ENCODE data around the gene C6orf141. TPM values are rescaled to one million over a fixed set of nuclear protein-coding genes. Genes with fewer than 3 reads are reported as not detected.

C6orf141 gene
- total RNA-seq, 1 experiment from 2014 or later, result 0.15 TPM

DNA sequence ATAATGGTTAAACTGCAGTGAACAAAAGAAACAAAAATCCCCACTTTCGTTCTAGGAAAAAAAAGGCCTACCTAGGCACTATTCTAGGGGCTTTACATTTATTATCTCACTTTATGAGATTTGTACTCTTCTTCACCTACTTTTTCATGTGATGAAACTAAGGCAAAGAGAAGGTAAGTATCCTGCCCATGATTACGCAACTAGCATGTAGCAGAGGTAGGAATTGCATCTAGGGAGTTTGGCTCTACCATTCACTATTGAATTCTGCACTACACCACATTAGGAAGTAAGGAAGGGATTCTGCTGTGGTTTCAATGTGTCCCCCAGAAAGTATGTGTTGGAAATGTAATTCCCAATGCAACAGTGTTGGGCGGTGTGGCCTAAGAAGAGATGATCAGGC lies 11.4 kb upstream of the C6orf141 start:
- Histone ChIP-seq H3K27ac (ENCODE audit: low read length) (no peak overlapping the region), H3K4me1 (ENCODE audit: control insufficient read depth, insufficient read depth, low read length) (no peaks in the 10 kb centered on the region), H3K36me3 (ENCODE audit: control insufficient read depth, insufficient read depth, low read length) (no peaks in the 10 kb centered on the region; the same call in 1 of the 2 replicates), H3K9me3 (ENCODE audit: control insufficient read depth, insufficient read depth, low read depth, low read length) (no peaks in the 10 kb centered on the region), H3K27me3 (ENCODE audit: control insufficient read depth, insufficient read depth, low read length) (no peaks in the 10 kb centered on the region), H3K4me3 (ENCODE audit: low read depth in 2 of 2, low read length in 2 of 2) (no peak overlapping the region)
- no TSS peak for BruUV-seq (replicated peaks)
- ATAC-seq (no peak), DNase-seq (ENCODE audit: low read depth, low spot score) (no peak)
- ChIA-PET CTCF (no interaction called here), POLR2A (no interaction called here)
- TF ChIP-seq TCF7L2 (IDR thresholded peaks at IDR 0.05; ENCODE audit: low read depth, low read length) (no peak), POLR2AphosphoS5 (IDR thresholded peaks at IDR 0.05; ENCODE audit: low read depth, low read length) (no peak)
- intact Hi-C loops (cut with micrococcal nuclease; ENCODE audit: unreplicated experiment), result no loop called here
- in situ Hi-C loops (cut with HindIII; ENCODE audit: low pct_unique_long_range_greater_than_20kb, low sequenced_read_pairs), result no loop called here

- no peak overlapping the region for H3K27ac ChIP-seq (ENCODE audit: low read length)
- H3K27me3 ChIP-seq (ENCODE audit: control insufficient read depth, insufficient read depth, low read length), result no peaks in the 10 kb centered on the region
- H3K4me3 ChIP-seq (ENCODE audit: low read depth in 2 of 2, low read length in 2 of 2), result no peak overlapping the region
- H3K36me3 ChIP-seq (ENCODE audit: control insufficient read depth, insufficient read depth, low read length), result no peaks in the 10 kb centered on the region
- DNase-seq (ENCODE audit: low read depth, low spot score) (no peak), ATAC-seq (no peak)
- TF ChIP-seq TCF7L2 (IDR thresholded peaks at IDR 0.05; ENCODE audit: low read depth, low read length), result no peak
- TF ChIP-seq POLR2AphosphoS5 (IDR thresholded peaks at IDR 0.05; ENCODE audit: low read depth, low read length), result no peak
- TF ChIP-seq, protein P1, sequence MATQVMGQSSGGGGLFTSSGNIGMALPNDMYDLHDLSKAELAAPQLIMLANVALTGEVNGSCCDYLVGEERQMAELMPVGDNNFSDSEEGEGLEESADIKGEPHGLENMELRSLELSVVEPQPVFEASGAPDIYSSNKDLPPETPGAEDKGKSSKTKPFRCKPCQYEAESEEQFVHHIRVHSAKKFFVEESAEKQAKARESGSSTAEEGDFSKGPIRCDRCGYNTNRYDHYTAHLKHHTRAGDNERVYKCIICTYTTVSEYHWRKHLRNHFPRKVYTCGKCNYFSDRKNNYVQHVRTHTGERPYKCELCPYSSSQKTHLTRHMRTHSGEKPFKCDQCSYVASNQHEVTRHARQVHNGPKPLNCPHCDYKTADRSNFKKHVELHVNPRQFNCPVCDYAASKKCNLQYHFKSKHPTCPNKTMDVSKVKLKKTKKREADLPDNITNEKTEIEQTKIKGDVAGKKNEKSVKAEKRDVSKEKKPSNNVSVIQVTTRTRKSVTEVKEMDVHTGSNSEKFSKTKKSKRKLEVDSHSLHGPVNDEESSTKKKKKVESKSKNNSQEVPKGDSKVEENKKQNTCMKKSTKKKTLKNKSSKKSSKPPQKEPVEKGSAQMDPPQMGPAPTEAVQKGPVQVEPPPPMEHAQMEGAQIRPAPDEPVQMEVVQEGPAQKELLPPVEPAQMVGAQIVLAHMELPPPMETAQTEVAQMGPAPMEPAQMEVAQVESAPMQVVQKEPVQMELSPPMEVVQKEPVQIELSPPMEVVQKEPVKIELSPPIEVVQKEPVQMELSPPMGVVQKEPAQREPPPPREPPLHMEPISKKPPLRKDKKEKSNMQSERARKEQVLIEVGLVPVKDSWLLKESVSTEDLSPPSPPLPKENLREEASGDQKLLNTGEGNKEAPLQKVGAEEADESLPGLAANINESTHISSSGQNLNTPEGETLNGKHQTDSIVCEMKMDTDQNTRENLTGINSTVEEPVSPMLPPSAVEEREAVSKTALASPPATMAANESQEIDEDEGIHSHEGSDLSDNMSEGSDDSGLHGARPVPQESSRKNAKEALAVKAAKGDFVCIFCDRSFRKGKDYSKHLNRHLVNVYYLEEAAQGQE (IDR thresholded peaks at IDR 0.05; ENCODE audit: insufficient read depth in 1 of 2, low read depth in 2 of 2, low read length in 1 of 2), result no peak
- TF ChIP-seq, protein P2, sequence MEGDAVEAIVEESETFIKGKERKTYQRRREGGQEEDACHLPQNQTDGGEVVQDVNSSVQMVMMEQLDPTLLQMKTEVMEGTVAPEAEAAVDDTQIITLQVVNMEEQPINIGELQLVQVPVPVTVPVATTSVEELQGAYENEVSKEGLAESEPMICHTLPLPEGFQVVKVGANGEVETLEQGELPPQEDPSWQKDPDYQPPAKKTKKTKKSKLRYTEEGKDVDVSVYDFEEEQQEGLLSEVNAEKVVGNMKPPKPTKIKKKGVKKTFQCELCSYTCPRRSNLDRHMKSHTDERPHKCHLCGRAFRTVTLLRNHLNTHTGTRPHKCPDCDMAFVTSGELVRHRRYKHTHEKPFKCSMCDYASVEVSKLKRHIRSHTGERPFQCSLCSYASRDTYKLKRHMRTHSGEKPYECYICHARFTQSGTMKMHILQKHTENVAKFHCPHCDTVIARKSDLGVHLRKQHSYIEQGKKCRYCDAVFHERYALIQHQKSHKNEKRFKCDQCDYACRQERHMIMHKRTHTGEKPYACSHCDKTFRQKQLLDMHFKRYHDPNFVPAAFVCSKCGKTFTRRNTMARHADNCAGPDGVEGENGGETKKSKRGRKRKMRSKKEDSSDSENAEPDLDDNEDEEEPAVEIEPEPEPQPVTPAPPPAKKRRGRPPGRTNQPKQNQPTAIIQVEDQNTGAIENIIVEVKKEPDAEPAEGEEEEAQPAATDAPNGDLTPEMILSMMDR (IDR thresholded peaks at IDR 0.05), result no peak
- TF ChIP-seq SIN3A (IDR thresholded peaks at IDR 0.05; ENCODE audit: borderline replicate concordance, insufficient read depth, low read depth, low read length), result no peak
- intact Hi-C loops (cut with micrococcal nuclease; ENCODE audit: unreplicated experiment) (no loop called here), in situ Hi-C loops (cut with HindIII; ENCODE audit: low pct_unique_long_range_greater_than_20kb, low sequenced_read_pairs) (no loop called here)
- no TSS peak for BruUV-seq (replicated peaks)
- H3K9me3 ChIP-seq (ENCODE audit: control insufficient read depth, insufficient read depth, low read depth, low read length), result no peaks in the 10 kb centered on the region
- ChIA-PET CTCF (no interaction called here), POLR2A (interaction anchor here (0.7 kb wide), 1 partner anchor 1143 kb away, joined by 7 read pairs; no protein-coding TSS in a partner anchor)
- no peaks in the 10 kb centered on the region for H3K4me1 ChIP-seq (ENCODE audit: control insufficient read depth, insufficient read depth, low read length)
Observed at GRCh38 chr6:49540614-49541013, 9.9 kb upstream of the C6orf141 start.

GRCh38 chr6:49541210-49541724 lies 9.2 kb upstream of the C6orf141 start:
- in situ Hi-C loops (cut with HindIII; ENCODE audit: low pct_unique_long_range_greater_than_20kb, low sequenced_read_pairs) (no loop called here), intact Hi-C loops (cut with micrococcal nuclease; ENCODE audit: unreplicated experiment) (no loop called here)
- no peak overlapping the region for H3K27ac ChIP-seq (ENCODE audit: low read length)
- CTCF ChIA-PET, result no interaction called here
- BruUV-seq (replicated peaks), result no TSS peak
- ATAC-seq (no peak), DNase-seq (ENCODE audit: low read depth, low spot score) (no peak)
- POLR2A ChIA-PET, result no interaction called here
- H3K4me3 ChIP-seq (ENCODE audit: low read depth in 2 of 2, low read length in 2 of 2), result no peak overlapping the region
- TF ChIP-seq, protein P2 (IDR thresholded peaks at IDR 0.05), result no peak
- TF ChIP-seq POLR2AphosphoS5 (IDR thresholded peaks at IDR 0.05; ENCODE audit: low read depth, low read length) (no peak), TCF7L2 (IDR thresholded peaks at IDR 0.05; ENCODE audit: low read depth, low read length) (no peak), SIN3A (IDR thresholded peaks at IDR 0.05; ENCODE audit: borderline replicate concordance, insufficient read depth, low read depth, low read length) (no peak)
- TF ChIP-seq, protein P1 (IDR thresholded peaks at IDR 0.05; ENCODE audit: insufficient read depth in 1 of 2, low read depth in 2 of 2, low read length in 1 of 2), result no peak
- no peaks in the 10 kb centered on the region for H3K27me3 ChIP-seq (ENCODE audit: control insufficient read depth, insufficient read depth, low read length)
- H3K4me1 ChIP-seq (ENCODE audit: control insufficient read depth, insufficient read depth, low read length), result no peaks in the 10 kb centered on the region
- H3K36me3 ChIP-seq (ENCODE audit: control insufficient read depth, insufficient read depth, low read length), result no peaks in the 10 kb centered on the region
- H3K9me3 ChIP-seq (ENCODE audit: control insufficient read depth, insufficient read depth, low read depth, low read length), result no peaks in the 10 kb centered on the region
